B cell (primary cell): ENCODE measurements around the gene ADRB2.

Experiments
- CTCF ChIP-seq: fragments of 200-600 bp; IDR thresholded peaks from one replicate; pipeline ENCODE4 v1.8.0; 2022; ENCODE audit warnings: antibody characterized with exemption, mild to moderate bottlenecking
- EZH2 ChIP-seq: IDR thresholded peaks from 2 replicates; pipeline ENCODE4 v1.6.1; 2012; ENCODE audit warnings: borderline replicate concordance, low read depth, mild to moderate bottlenecking, moderate library complexity, low read length; ENCODE audit not compliant: insufficient read depth, poor library complexity, severe bottlenecking

- TF ChIP-seq CTCF (no peak), EZH2 (no peak)
Observed at GRCh38 chr5:148866024-148866423, 39.6 kb downstream of the ADRB2 start.
